Kidney epithelial cell (primary cell): ENCODE results near the gene ZBTB18. TPM values are rescaled to one million over a fixed set of nuclear protein-coding genes. Genes with fewer than 3 reads are reported as not detected.

ENCODE experiments used
- DNase-seq: peaks from one replicate; pipeline ENCODE4 v3.0.0-alpha.2; 2010; ENCODE audit warnings: low read depth
- H3K27me3 ChIP-seq: 2 replicates; pipeline ENCODE4 v1.6.0; 2011; ENCODE audit warnings: low read length; ENCODE audit not compliant: control insufficient read depth, insufficient read depth
- H3K36me3 ChIP-seq: 2 replicates; pipeline ENCODE4 v1.5.1; 2011; ENCODE audit warnings: low read length; ENCODE audit not compliant: control insufficient read depth, insufficient read depth
- H3K4me3 ChIP-seq: 2 replicates; pipeline ENCODE4 v1.5.1; 2011; ENCODE audit warnings: low read depth, mild to moderate bottlenecking, control low read depth, low read length
- CTCF ChIP-seq: IDR thresholded peaks from 2 replicates; pipeline ENCODE4 v1.5.1; 2011; ENCODE audit warnings: mild to moderate bottlenecking, moderate library complexity, low read length, control low read depth, inconsistent platforms; ENCODE audit not compliant: insufficient read depth, poor library complexity, severe bottlenecking
- total RNA-seq: library from RNA; depleted of rRNA; stranded (reverse); fragments of >200 nt; gene quantifications from 2 replicates; pipeline ENCODE4 v1.2.3, GENCODE V29; 2015

The ZBTB18 gene
- total RNA-seq, 1 donor from 2014 or later: 8.7 TPM

GRCh38 chr1:244065960-244066388 lies 14.9 kb downstream of the ZBTB18 start:
- Histone ChIP-seq H3K4me3 (no peak overlapping the region), H3K27me3 (no peaks in the 10 kb centered on the region), H3K36me3 (no peaks in the 10 kb centered on the region)
- no peak for DNase-seq
- no peak for TF ChIP-seq CTCF

- DNase-seq: no peak
- no peak for TF ChIP-seq CTCF
- no peaks in the 10 kb centered on the region for H3K27me3 ChIP-seq
- no peak overlapping the region for H3K4me3 ChIP-seq
- H3K36me3 ChIP-seq: no peaks in the 10 kb centered on the region
Observed at GRCh38 chr1:244066954-244067716, 16.1 kb downstream of the ZBTB18 start.

GRCh38 chr1:244067893-244068292 lies 16.8 kb downstream of the ZBTB18 start:
- peak; percentile 56 for DNase-seq
- no peak for TF ChIP-seq CTCF
- no peak overlapping the region for H3K4me3 ChIP-seq
- no peaks in the 10 kb centered on the region for H3K27me3 ChIP-seq
- no peaks in the 10 kb centered on the region for H3K36me3 ChIP-seq

GRCh38 chr1:244068567-244068966 lies 17.5 kb downstream of the ZBTB18 start:
- Histone ChIP-seq H3K4me3 (no peak overlapping the region), H3K36me3 (no peaks in the 10 kb centered on the region)
- no peak for DNase-seq

GRCh38 chr1:244069326-244069898 lies 18.3 kb downstream of the ZBTB18 start:
- no peak for TF ChIP-seq CTCF
- no peak overlapping the region for H3K4me3 ChIP-seq
- H3K27me3 ChIP-seq: no peaks in the 10 kb centered on the region
- no peaks in the 10 kb centered on the region for H3K36me3 ChIP-seq
- no peak for DNase-seq

More at GRCh38 chr1:244068567-244068966, 17.5 kb downstream of the ZBTB18 start:
- no peak for TF ChIP-seq CTCF
- no peaks in the 10 kb centered on the region for H3K27me3 ChIP-seq
